Measurements from ENCODE around the gene ACD.

GRCh38 chr16:67665598-67665997 is 5.5 kb upstream of the ACD start:
- no peak for TF ChIP-seq CTCF (IDR thresholded peaks at IDR 0.05)
- no peak for TF ChIP-seq POLR2A (IDR thresholded peaks at IDR 0.05)
- no peak for TF ChIP-seq POLR2AphosphoS5 (IDR thresholded peaks at IDR 0.05)
- TF ChIP-seq EP300 (IDR thresholded peaks at IDR 0.05), result no peak

All from gastroesophageal sphincter (tissue), 3 donors.